Activated CD4-positive, alpha-beta T cell treated with anti-CD3 and anti-CD28 coated beads for 36 hours (primary cell): Measurements from ENCODE around the gene HERC3. TPM values are rescaled to one million over a fixed set of nuclear protein-coding genes. Genes with fewer than 3 reads are reported as not detected.

Experiments
- ATAC-seq: fragments of 200-7000 bp; cut with Tn5 transposase; one replicate; pipeline ENCODE4 v1.10.0; 2021; ENCODE audit warnings: mild to moderate bottlenecking, moderate library complexity
- CTCF ChIA-PET: fragments of 350-600 bp; sonication (Branson Sonifier 250); formaldehyde crosslinking; loops from one replicate; lab custom pipeline; 2021; ENCODE audit warnings: antibody characterized with exemption; lab: Charles Lee
- POLR2A ChIA-PET: fragments of 350-600 bp; sonication (Branson Sonifier 250); formaldehyde crosslinking; loops from one replicate; lab custom pipeline; 2021; ENCODE audit warnings: antibody characterized with exemption, inconsistent platforms; lab: Charles Lee
- DNase-seq: peaks from one replicate; pipeline ENCODE4 v3.0.0-alpha.2; 2020
- H3K27ac Mint-ChIP-seq: one replicate; pipeline ENCODE4 v1.8.0; 2021; ENCODE audit warnings: mixed read lengths
- H3K27me3 Mint-ChIP-seq: one replicate; pipeline ENCODE4 v1.8.0; 2021; ENCODE audit warnings: mixed read lengths
- H3K36me3 Mint-ChIP-seq: one replicate; pipeline ENCODE4 v1.8.0; 2021; ENCODE audit warnings: low read depth, mixed read lengths
- H3K4me1 Mint-ChIP-seq: one replicate; pipeline ENCODE4 v1.8.0; 2021; ENCODE audit warnings: mixed read lengths
- H3K4me3 Mint-ChIP-seq: one replicate; pipeline ENCODE4 v1.8.0; 2021; ENCODE audit warnings: mild to moderate bottlenecking, moderate library complexity, mixed read lengths
- H3K9me3 Mint-ChIP-seq: one replicate; pipeline ENCODE4 v1.8.0; 2021; ENCODE audit warnings: low read depth, mixed read lengths
- intact Hi-C, 2 experiments: fragments of 100-400 bp; cut with DNase I in 1 of 2; cut with micrococcal nuclease in 1 of 2; formaldehyde crosslinking; loops; one replicate each; pipeline versions ENCODE4 v1.14.2 to v1.15.1; 2022 to 2024; cut with DNase I, micrococcal nuclease
- total RNA-seq, 2 experiments: library from RNA; stranded (reverse); gene quantifications; one replicate each; pipeline ENCODE4 v1.2.3, GENCODE V29; 2021

The HERC3 gene
- total RNA-seq, 2 experiments from 2014 or later, result 26.2 to 41.8 TPM

GRCh38 chr4:88747351-88747750 is 155.1 kb downstream of the HERC3 start:
- no peak for ATAC-seq
- POLR2A ChIA-PET, result no interaction called here
- intact Hi-C loops, result no loop called here
- no peak for DNase-seq
- no peaks in the 10 kb centered on the region for H3K9me3 Mint-ChIP-seq
- no peak overlapping the region for H3K27ac Mint-ChIP-seq
- no peaks in the 10 kb centered on the region for H3K4me1 Mint-ChIP-seq
- CTCF ChIA-PET, result interaction anchor here (0.9 kb wide), 1 partner anchor 9 kb away, joined by 3 read pairs; no protein-coding TSS in a partner anchor
- no peaks in the 10 kb centered on the region for H3K27me3 Mint-ChIP-seq
- H3K36me3 Mint-ChIP-seq, result peaks cover 6% of the 10 kb centered on the region
- no peak overlapping the region for H3K4me3 Mint-ChIP-seq

GRCh38 chr4:88750369-88750768 is 158.1 kb downstream of the HERC3 start:
- H3K9me3 Mint-ChIP-seq, result no peaks in the 10 kb centered on the region
- ATAC-seq (no peak), DNase-seq (no peak)
- ChIA-PET POLR2A (no interaction called here), CTCF (interaction anchor here (0.6 to 1.0 kb wide), 3 partner anchors 12 to 911 kb away, joined by 3 to 5 read pairs (median 4); no protein-coding TSS in a partner anchor)
- intact Hi-C loops, result no loop called here
- no peak overlapping the region for H3K4me3 Mint-ChIP-seq
- H3K27me3 Mint-ChIP-seq, result no peaks in the 10 kb centered on the region
- H3K4me1 Mint-ChIP-seq, result no peaks in the 10 kb centered on the region
- peaks cover 6% of the 10 kb centered on the region for H3K36me3 Mint-ChIP-seq
- H3K27ac Mint-ChIP-seq, result no peak overlapping the region

- Mint-ChIP-seq H3K27me3 (no peaks in the 10 kb centered on the region), H3K9me3 (no peaks in the 10 kb centered on the region), H3K36me3 (peaks cover 6% of the 10 kb centered on the region), H3K4me3 (no peak overlapping the region), H3K27ac (no peak overlapping the region), H3K4me1 (no peaks in the 10 kb centered on the region)
- ChIA-PET POLR2A (interaction anchor here (0.6 kb wide), 1 partner anchor 81 kb away, joined by 5 read pairs; no protein-coding TSS in a partner anchor), CTCF (no interaction called here)
- DNase-seq (no peak), ATAC-seq (no peak)
- intact Hi-C loops, result no loop called here
Observed at GRCh38 chr4:88751258-88752075, 159.2 kb downstream of the HERC3 start.

- Mint-ChIP-seq H3K4me3 (no peak overlapping the region), H3K9me3 (no peaks in the 10 kb centered on the region), H3K27ac (no peak overlapping the region), H3K36me3 (peaks cover 6% of the 10 kb centered on the region), H3K4me1 (no peaks in the 10 kb centered on the region), H3K27me3 (no peaks in the 10 kb centered on the region)
- POLR2A ChIA-PET, result no interaction called here
- CTCF ChIA-PET, result no interaction called here
- DNase-seq (no peak), ATAC-seq (no peak)
- intact Hi-C loops, result no loop called here
Observed at GRCh38 chr4:88752076-88752463, 159.8 kb downstream of the HERC3 start.

- Mint-ChIP-seq H3K27me3 (no peaks in the 10 kb centered on the region), H3K9me3 (no peaks in the 10 kb centered on the region), H3K27ac (no peak overlapping the region), H3K36me3 (peaks cover 6% of the 10 kb centered on the region), H3K4me3 (no peak overlapping the region), H3K4me1 (no peaks in the 10 kb centered on the region)
- DNase-seq, result no peak
- intact Hi-C loops, result no loop called here
- CTCF ChIA-PET, result no interaction called here
- POLR2A ChIA-PET, result no interaction called here
- no peak for ATAC-seq
Observed at GRCh38 chr4:88752754-88753153, 160.5 kb downstream of the HERC3 start.

GRCh38 chr4:88753658-88754571 is 161.6 kb downstream of the HERC3 start:
- Mint-ChIP-seq H3K9me3 (no peaks in the 10 kb centered on the region), H3K27ac (no peak overlapping the region), H3K4me1 (no peaks in the 10 kb centered on the region), H3K36me3 (peaks cover under 1% of the 10 kb centered on the region), H3K4me3 (no peak overlapping the region), H3K27me3 (no peaks in the 10 kb centered on the region)
- DNase-seq (no peak), ATAC-seq (no peak)
- intact Hi-C loops, result no loop called here
- ChIA-PET POLR2A (no interaction called here), CTCF (interaction anchor here (1.0 to 1.7 kb wide), 3 partner anchors 13 to 214 kb away, joined by 4 to 8 read pairs (median 5); no protein-coding TSS in a partner anchor)

GRCh38 chr4:88754796-88755195 is 162.5 kb downstream of the HERC3 start:
- H3K27ac Mint-ChIP-seq, result no peak overlapping the region
- intact Hi-C loops, result no loop called here
- POLR2A ChIA-PET, result no interaction called here

GRCh38 chr4:88755454-88755853 is 163.2 kb downstream of the HERC3 start:
- H3K9me3 Mint-ChIP-seq, result no peaks in the 10 kb centered on the region
- DNase-seq (no peak), ATAC-seq (no peak)
- intact Hi-C loops, result no loop called here
- no peaks in the 10 kb centered on the region for H3K36me3 Mint-ChIP-seq
- H3K4me3 Mint-ChIP-seq, result no peak overlapping the region
- no peaks in the 10 kb centered on the region for H3K27me3 Mint-ChIP-seq
- CTCF ChIA-PET, result interaction anchor here (1.2 to 1.7 kb wide), 2 partner anchors 11 to 19 kb away, joined by 5 to 8 read pairs; no protein-coding TSS in a partner anchor
- no peak overlapping the region for H3K27ac Mint-ChIP-seq
- H3K4me1 Mint-ChIP-seq, result no peaks in the 10 kb centered on the region
- POLR2A ChIA-PET, result no interaction called here

More at GRCh38 chr4:88754796-88755195, 162.5 kb downstream of the HERC3 start:
- CTCF ChIA-PET, result interaction anchor here (1.0 to 1.7 kb wide), 3 partner anchors 12 to 215 kb away, joined by 4 to 8 read pairs (median 5); no protein-coding TSS in a partner anchor
- no peak overlapping the region for H3K4me3 Mint-ChIP-seq
- no peaks in the 10 kb centered on the region for H3K27me3 Mint-ChIP-seq
- DNase-seq (no peak), ATAC-seq (no peak)
- no peaks in the 10 kb centered on the region for H3K36me3 Mint-ChIP-seq
- H3K9me3 Mint-ChIP-seq, result no peaks in the 10 kb centered on the region
- H3K4me1 Mint-ChIP-seq, result no peaks in the 10 kb centered on the region

- DNase-seq (no peak), ATAC-seq (no peak)
- Mint-ChIP-seq H3K4me1 (no peaks in the 10 kb centered on the region), H3K4me3 (no peak overlapping the region), H3K27me3 (no peaks in the 10 kb centered on the region), H3K9me3 (no peaks in the 10 kb centered on the region), H3K36me3 (no peaks in the 10 kb centered on the region), H3K27ac (no peak overlapping the region)
- intact Hi-C loops, result no loop called here
- ChIA-PET POLR2A (no interaction called here), CTCF (interaction anchor here (1.1 kb wide), 1 partner anchor 9 kb away, joined by 3 read pairs; no protein-coding TSS in a partner anchor)
Observed at GRCh38 chr4:88756149-88756548, 163.9 kb downstream of the HERC3 start.

- Mint-ChIP-seq H3K27me3 (no peaks in the 10 kb centered on the region), H3K27ac (no peak overlapping the region), H3K9me3 (no peaks in the 10 kb centered on the region), H3K4me1 (no peaks in the 10 kb centered on the region), H3K36me3 (no peaks in the 10 kb centered on the region), H3K4me3 (no peak overlapping the region)
- no peak for DNase-seq
- no peak for ATAC-seq
- ChIA-PET POLR2A (no interaction called here), CTCF (interaction anchor here (0.6 to 1.2 kb wide), 7 partner anchors 9 to 249 kb away, joined by 3 to 6 read pairs (median 3); no protein-coding TSS in a partner anchor)
- intact Hi-C loops, result no loop called here
Observed at GRCh38 chr4:88757067-88757466, 164.8 kb downstream of the HERC3 start.

GRCh38 chr4:88757776-88758175 is 165.5 kb downstream of the HERC3 start:
- DNase-seq, result no peak
- no peak overlapping the region for H3K4me3 Mint-ChIP-seq
- H3K27me3 Mint-ChIP-seq, result no peaks in the 10 kb centered on the region
- ATAC-seq, result no peak
- intact Hi-C loops, result no loop called here
- no peak overlapping the region for H3K27ac Mint-ChIP-seq
- H3K9me3 Mint-ChIP-seq, result no peaks in the 10 kb centered on the region
- ChIA-PET POLR2A (no interaction called here), CTCF (interaction anchor here (0.6 to 1.2 kb wide), 3 partner anchors 9 to 250 kb away, joined by 3 to 4 read pairs (median 3); no protein-coding TSS in a partner anchor)
- no peaks in the 10 kb centered on the region for H3K36me3 Mint-ChIP-seq
- no peaks in the 10 kb centered on the region for H3K4me1 Mint-ChIP-seq
